HG03575 (cell line): ENCODE results near the gene CRISP2.
"Not testable (repeated sequence)": the region's sequence is repeated elsewhere in the genome, so short reads cannot be mapped to it uniquely, and the experiment has no call there.

Experiments
- ATAC-seq: cut with Tn5 transposase; IDR thresholded peaks from one replicate; pipeline ENCODE4 v1.9.1; 2021; ENCODE audit not compliant: unreplicated experiment, insufficient number of reproducible peaks, low FRiP score; ENCODE audit errors: extremely low read depth

Gene CRISP2, protein sequence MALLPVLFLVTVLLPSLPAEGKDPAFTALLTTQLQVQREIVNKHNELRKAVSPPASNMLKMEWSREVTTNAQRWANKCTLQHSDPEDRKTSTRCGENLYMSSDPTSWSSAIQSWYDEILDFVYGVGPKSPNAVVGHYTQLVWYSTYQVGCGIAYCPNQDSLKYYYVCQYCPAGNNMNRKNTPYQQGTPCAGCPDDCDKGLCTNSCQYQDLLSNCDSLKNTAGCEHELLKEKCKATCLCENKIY

GRCh38 chr6:49713346-49713745, at the start of gene CRISP2:
TSS of gene CRISP2 (minus strand) at chr6:49713543. CDS start at chr6:49709196, 4,347 bp downstream.
- no peak for ATAC-seq

DNA sequence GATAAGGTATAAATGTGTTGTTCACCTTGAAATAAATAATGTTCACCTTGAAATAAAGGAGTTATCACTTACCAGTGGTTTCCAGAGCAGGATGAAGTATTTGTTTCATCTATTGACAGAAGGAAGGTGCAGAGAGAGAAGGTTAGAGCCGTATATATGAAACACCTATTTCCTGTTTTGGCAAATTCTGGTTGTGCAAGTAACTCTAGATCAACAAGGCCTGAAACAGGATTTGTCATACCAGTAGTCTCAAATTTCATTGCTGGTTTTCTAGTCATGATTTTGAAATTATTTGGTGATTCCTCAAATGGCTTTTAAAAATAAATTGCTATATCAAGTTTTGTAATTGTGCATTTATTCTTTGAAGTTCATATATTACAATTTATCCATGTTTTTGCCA, 30.9 kb upstream of the CRISP2 start, which contains the start of gene CRISP3:
Gene CRISP3, minus strand, starts transcription at position 130 of the 400 bp plus-strand sequence. Its CDS starts 21 bp downstream, at position 109.
- ATAC-seq, result no peak

DNA sequence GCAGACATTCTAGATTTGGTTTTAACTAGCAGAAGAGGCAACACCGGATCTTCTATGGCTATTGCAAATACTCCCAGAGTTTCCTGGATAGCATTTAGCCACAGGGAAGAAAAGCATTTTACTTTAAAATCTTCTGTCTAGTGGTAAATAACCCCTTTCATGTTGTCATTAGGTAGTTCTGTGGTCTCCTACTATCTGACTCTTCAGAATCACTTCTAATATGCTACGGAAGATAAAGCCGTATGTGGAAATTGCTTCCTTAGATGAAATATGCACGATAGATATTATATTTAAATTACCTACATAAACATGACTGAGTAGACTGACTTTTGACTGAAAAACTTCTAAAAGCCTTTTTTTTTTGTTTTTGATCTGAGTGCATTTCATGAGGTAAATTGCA, 30.1 kb upstream of the CRISP2 start:
- ATAC-seq, result no peak

DNA sequence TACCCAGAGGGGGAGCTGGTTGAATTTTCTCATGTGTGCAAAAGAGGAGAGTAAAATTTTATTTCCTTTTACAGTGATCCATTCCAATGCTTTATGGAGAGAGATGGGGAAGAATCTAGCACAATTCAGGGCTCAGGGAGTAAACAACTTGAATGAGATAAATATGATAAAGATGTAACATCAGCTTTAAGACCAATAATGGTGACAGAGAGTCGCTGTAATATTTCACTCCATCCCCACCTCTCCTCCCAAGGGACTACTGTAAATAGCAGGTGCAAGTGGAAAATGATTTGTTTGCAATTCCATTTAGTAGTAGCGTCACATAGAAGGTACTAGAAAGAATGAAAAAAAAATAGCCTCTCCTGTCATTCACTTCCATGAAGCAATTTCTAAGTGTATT, 26.1 kb upstream of the CRISP2 start:
- no peak for ATAC-seq

DNA sequence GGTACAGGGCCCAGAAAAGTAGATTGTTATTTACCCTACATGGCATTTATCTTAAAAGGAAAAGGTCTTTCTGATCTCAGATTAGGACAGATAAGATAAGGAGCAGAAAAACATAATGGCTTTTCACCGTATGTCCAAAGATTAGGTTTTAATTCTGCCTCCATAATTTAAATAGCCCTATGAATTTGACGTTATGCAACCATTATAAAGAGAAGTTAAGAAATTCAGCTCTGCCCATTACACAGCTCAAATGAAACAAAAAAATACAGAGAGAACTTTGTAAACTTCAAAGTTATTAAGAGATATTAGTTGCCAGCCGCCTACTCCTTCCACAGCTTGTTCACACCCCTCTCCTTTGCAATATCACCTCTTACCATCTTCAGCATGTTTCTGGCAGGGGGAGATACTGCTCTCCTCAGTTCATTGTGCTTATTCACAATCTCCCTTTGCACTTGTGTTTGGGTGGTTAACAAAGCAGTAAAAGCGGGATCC, 22.7 kb upstream of the CRISP2 start:
- no peak for ATAC-seq

DNA sequence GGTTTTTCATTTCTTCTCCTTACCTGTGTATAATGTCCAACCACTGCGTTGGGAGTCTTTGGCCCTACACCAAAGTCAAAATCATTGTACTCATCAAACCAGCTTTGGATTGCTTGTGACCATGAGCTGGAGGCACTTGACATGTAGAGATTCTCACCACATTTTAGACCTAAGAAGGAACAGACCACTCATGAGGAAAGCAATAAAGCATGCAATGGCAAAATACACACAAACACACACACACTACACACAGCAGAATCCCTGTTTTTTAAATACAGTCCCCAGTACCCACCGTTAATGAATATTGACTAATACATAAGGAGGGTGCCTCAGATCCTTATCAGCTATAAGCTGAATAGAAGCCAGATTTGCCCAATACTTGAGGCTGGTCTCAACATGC, 20.3 kb upstream of the CRISP2 start:
- no peak for ATAC-seq

- ATAC-seq, result no peak
Observed at GRCh38 chr6:49732781-49733180, 19.4 kb upstream of the CRISP2 start.

- no peak for ATAC-seq
Observed at GRCh38 chr6:49730251-49730650, 16.9 kb upstream of the CRISP2 start.

DNA sequence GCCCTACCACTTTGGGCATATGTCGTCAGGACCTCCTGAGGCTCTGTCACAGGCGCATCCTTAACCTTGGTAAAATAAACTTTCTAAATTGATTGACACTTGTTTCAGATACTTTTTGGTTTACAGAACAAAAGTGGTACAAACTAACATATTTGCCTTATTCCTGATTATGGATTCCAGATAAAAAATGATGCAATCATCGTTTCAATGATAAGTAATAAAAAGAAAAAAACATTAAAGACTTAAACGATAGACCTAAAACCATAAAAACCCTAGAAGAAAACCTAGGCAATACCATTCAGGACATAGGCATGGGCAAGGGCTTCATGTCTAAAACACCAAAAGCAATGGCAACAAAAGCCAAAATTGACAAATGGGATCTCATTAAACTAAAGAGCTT, 10.6 kb upstream of the CRISP2 start:
- ATAC-seq, result not testable (repeated sequence)

DNA sequence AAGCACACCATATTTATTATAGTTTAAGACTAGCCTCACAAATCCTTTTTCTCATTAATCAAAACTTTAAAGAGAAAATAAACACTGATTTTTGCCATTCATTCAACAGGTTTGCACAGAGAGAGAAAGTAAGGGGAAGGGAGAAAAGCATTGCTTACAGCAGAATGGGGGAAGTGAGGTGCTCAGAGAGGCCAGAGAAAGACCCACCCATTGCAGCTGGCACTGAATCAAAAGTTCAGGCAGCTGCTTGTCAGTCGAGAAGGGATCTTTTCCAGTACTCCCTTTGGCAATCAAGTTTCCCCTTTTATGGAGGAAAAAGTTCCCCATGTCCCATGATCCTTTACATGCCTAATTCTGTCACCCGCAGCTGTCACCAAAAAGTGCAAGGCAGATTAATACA, 8.0 kb upstream of the CRISP2 start:
- ATAC-seq, result no peak

GRCh38 chr6:49720372-49720771, 7.0 kb upstream of the CRISP2 start:
- no peak for ATAC-seq

- no peak for ATAC-seq
Observed at GRCh38 chr6:49698478-49698877, 14.9 kb downstream of the CRISP2 start.

DNA sequence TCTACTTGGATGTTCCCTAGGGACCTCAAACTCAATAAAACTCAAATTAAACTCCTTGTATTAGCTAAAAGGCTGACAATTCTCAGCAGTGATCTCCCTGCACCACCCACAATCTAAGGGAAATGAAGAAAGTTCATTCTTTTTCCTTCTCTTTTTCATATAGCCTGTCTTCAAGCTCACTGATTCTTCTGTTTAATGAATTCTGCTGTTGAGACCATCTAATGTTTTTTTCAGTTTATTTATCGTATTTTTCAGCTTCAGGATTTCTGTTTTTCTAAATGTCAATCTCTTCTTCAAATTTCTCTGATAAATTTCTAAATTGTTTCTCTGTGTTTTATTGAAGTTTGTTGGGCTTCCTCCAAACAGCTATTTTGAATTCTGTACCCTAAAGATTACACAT, 19.8 kb downstream of the CRISP2 start:
- ATAC-seq, result no peak

- ATAC-seq, result no peak
Observed at GRCh38 chr6:49692534-49692933, 20.8 kb downstream of the CRISP2 start.

DNA sequence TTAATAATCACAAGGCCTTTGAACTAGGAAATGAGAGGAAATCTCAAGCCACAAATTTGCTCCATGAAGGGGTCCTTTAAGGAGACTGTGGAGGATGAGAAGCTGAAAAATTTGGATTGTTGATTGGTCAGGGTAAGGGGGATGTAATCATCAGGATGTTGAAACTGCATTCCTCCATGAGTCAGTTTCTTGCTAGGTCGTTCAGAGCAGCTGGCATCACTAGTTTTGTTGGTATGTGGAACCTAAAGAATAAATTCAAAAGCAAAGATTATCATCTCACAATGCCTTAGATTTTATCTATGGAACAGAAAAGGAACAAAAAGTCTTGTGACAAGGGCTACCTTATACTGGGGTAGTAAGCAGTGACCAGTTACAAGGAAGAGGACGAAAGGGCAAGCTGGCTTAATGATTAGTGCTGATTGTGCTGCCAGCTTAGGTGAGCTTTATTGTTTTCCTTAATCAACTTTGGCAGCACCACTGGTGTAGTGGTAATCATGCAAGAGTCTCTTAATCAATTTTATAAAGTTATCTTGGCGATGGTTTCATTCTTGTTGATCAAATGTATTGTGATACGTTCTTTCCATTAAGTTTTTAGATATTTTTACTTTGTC, 36.6 kb downstream of the CRISP2 start:
- no peak for ATAC-seq

- ATAC-seq, result no peak
Observed at GRCh38 chr6:49675816-49676215, 37.5 kb downstream of the CRISP2 start.

DNA sequence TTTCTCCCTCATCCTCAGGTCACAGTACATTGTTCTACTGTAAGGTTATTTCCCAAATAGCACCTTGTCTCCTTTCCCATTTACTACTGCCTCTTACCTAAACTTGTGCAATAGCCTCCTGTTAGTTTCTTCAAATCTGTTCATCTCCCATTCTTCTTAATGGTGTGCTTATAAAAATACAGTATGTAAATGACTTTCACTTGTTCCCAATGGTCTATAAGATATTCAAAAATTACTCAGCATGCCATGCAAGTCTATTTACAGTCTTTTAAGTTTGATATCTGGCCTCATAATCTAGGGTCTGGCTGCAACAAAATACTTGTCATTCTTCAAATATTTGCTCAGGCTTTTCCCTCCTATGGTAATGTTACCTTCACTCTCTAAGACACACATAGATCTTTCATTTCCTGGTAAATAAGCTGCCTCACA, 45.2 kb downstream of the CRISP2 start:
- no peak for ATAC-seq

DNA sequence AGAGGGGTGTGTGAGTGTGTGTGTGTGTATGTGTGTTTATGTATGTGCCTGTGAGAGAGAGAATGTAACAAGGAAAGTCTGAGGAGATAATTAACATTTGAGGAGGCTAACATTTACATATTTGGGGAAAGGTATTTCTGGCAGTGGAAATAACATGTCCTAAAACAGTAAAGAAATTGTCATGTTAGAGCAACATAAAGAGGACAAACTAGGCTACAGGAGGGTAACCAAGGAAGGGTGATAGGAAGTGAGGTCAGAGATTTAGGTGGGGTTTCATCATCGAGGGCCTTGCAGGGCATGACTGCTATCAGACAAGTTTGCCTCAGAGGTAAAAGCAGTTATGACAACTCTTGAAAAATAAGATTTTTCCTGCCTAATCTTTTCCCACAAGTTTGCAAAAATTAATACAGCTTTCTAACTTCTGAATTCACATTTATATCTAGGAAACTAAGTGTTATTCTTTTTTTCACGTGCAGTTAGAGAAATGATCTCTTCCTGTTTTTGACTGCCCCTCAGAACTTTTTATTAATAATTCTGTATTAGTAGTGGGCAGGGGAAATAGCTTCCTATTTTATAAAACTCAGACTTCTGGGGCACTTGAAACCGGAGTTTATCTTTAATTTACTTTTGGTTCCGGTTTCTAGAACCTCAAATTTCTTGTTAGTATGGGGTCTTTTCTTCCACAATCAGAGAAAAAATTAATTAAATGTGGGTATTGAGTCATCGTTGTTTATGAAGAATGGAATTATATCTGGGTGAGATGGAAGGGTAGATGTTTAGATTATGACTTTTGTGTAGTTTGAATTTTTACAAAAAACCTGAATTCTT, 46.2 kb downstream of the CRISP2 start:
- no peak for ATAC-seq

- no peak for ATAC-seq
Observed at GRCh38 chr6:49666480-49666879, 46.9 kb downstream of the CRISP2 start.

DNA sequence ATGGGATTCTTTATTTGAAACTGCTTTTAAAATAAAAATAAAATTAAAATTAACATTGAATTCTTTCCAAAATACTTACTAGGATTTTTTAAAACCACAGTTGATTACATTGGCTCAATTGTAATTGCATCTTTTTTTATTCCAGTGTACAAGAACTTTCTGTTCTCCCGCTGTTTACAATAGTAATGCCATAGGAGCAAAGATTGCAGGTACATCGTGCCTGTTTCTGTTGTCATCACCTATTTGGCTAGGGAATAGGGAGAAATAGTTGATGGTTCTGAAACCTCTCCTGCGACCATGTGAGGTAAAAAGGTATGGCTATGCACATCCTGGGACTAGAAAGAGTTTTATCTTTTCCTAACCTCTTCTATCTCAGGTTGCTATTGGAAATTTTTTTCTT, 48.5 kb downstream of the CRISP2 start:
- ATAC-seq, result no peak
